Uterus (tissue), 4 donors: Measurements from ENCODE around the gene PSMA6. TPM values are rescaled to one million over a fixed set of nuclear protein-coding genes. Genes with fewer than 3 reads are reported as not detected.

Source experiments
- DNase-seq, 2 donors: peaks; one replicate each; pipeline ENCODE4 v3.0.0-alpha.2; 2019 to 2020
- H3K27ac ChIP-seq, 2 donors: fragments of 200-600 bp; sonication (generic); 1 replicate in 1 of 2; 2 replicates in 1 of 2; pipeline ENCODE4 v1.5.1; 2016 to 2018
- H3K27me3 ChIP-seq, 2 donors: fragments of 200-600 bp; sonication (generic); one replicate each; pipeline ENCODE4 v1.5.1; 2018 to 2019; ENCODE audit warnings: control low read depth in 1 of 2
- H3K36me3 ChIP-seq, 2 donors: fragments of 200-600 bp; sonication (generic); one replicate each; pipeline ENCODE4 v1.5.1; 2019; ENCODE audit warnings: control low read depth in 1 of 2
- H3K4me1 ChIP-seq, 2 donors: fragments of 200-600 bp; sonication (generic); one replicate each; pipeline ENCODE4 v1.5.1; 2018 to 2019; ENCODE audit warnings: control low read depth in 1 of 2
- H3K4me3 ChIP-seq, 2 donors: fragments of 200-600 bp; sonication (generic); 1 replicate in 1 of 2; 2 replicates in 1 of 2; pipeline ENCODE4 v1.5.1; 2018 to 2019; ENCODE audit warnings: mild to moderate bottlenecking in 1 of 2
- H3K9me3 ChIP-seq, 2 donors: fragments of 200-600 bp; sonication (generic); one replicate each; pipeline ENCODE4 v1.5.1; 2019; ENCODE audit warnings: control low read depth in 1 of 2
- CTCF ChIP-seq, 4 experiments: fragments of 200-600 bp in 2 of 4; fragments of 450-650 bp in 2 of 4; sonication (generic) in 2 of 4; IDR thresholded peaks; one replicate each; pipeline ENCODE4 v1.5.1; 2016 to 2019; ENCODE audit warnings: antibody characterized with exemption in 4 of 4, mild to moderate bottlenecking in 2 of 4, moderate library complexity in 1 of 4
- POLR2A ChIP-seq, 2 donors: fragments of 450-650 bp; IDR thresholded peaks; one replicate each; pipeline ENCODE4 v1.6.1; 2016; ENCODE audit warnings: antibody characterized with exemption in 2 of 2, mild to moderate bottlenecking in 1 of 2, moderate library complexity in 1 of 2
- intact Hi-C: fragments of 100-400 bp; cut with DNase I; formaldehyde crosslinking; loops from one replicate; pipeline ENCODE4 v1.15.1; 2023; ENCODE audit warnings: low total_unique reads
- total RNA-seq, 4 donors: library from RNA; depleted of rRNA in 3 of 4; stranded (reverse); fragments of >200 nt in 3 of 4; gene quantifications; one replicate each; pipeline versions ENCODE4 v1.1.0 to v1.2.4, GENCODE V29; 2014 to 2023
- donor health status: DM: yes; HTN: yes; CAD: no.

The PSMA6 gene
- total RNA-seq, 4 donors from 2014 or later: 114 to 180 (median 142) TPM

GRCh38 chr14:35365130-35366055 is 73.2 kb downstream of the PSMA6 start:
- intact Hi-C loops: no loop called here
- no peak overlapping the region for H3K4me3 ChIP-seq
- H3K36me3 ChIP-seq: no peaks in the 10 kb centered on the region
- H3K27ac ChIP-seq: peak overlapping the region; percentile 63 to 83
- H3K4me1 ChIP-seq: peaks cover 0 to 7% of the 10 kb centered on the region in 2 donors
- no peaks in the 10 kb centered on the region for H3K27me3 ChIP-seq
- TF ChIP-seq POLR2A (IDR thresholded peaks at IDR 0.05): peak in 1 of 2 donors; percentile 24
- TF ChIP-seq CTCF (IDR thresholded peaks at IDR 0.05): no peak
- H3K9me3 ChIP-seq: no peaks in the 10 kb centered on the region
- peak; percentile 69 to 82 for DNase-seq

GRCh38 chr14:35366056-35366451 is 73.9 kb downstream of the PSMA6 start:
- TF ChIP-seq POLR2A (IDR thresholded peaks at IDR 0.05) (no peak), CTCF (IDR thresholded peaks at IDR 0.05) (no peak)
- Histone ChIP-seq H3K9me3 (no peaks in the 10 kb centered on the region), H3K27me3 (no peaks in the 10 kb centered on the region), H3K4me1 (peaks cover 0 to 7% of the 10 kb centered on the region in 2 donors), H3K36me3 (no peaks in the 10 kb centered on the region), H3K4me3 (no peak overlapping the region), H3K27ac (peak overlapping the region; percentile 63 to 83)
- intact Hi-C loops: no loop called here
- DNase-seq: no peak

- Histone ChIP-seq H3K27me3 (no peaks in the 10 kb centered on the region), H3K36me3 (no peaks in the 10 kb centered on the region), H3K4me1 (peaks cover 0 to 7% of the 10 kb centered on the region in 2 donors), H3K9me3 (no peaks in the 10 kb centered on the region), H3K27ac (peak overlapping the region in 1 of 2 donors; percentile 83), H3K4me3 (no peak overlapping the region)
- intact Hi-C loops: no loop called here
- TF ChIP-seq CTCF (IDR thresholded peaks at IDR 0.05) (no peak), POLR2A (IDR thresholded peaks at IDR 0.05) (no peak)
- no peak for DNase-seq
Measured at GRCh38 chr14:35366521-35366976, 74.4 kb downstream of the PSMA6 start.

DNA sequence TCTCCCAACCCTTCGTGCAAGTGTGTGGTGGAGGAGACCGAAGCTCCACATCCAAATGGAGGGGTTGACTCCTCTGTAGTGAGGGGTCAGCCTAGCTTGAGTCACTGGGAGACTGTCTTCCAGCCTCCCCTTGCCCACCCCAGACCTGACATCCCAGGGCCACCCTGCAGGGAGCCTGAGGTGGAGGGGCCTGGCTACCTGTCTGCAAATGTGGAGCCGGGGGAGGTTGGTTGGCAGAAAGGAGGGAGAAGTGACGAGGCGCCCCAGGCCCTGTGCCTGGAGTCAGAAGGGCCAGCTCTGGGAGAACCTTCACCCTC is 74.8 kb downstream of the PSMA6 start:
- TF ChIP-seq CTCF (IDR thresholded peaks at IDR 0.05) (no peak), POLR2A (IDR thresholded peaks at IDR 0.05) (no peak)
- no peak for DNase-seq
- H3K27ac ChIP-seq: no peak overlapping the region

More for the DNA sequence above, 74.8 kb downstream of the PSMA6 start:
- H3K9me3 ChIP-seq: no peaks in the 10 kb centered on the region
- peaks cover 0 to 7% of the 10 kb centered on the region in 2 donors for H3K4me1 ChIP-seq
- no peaks in the 10 kb centered on the region for H3K27me3 ChIP-seq
- no peaks in the 10 kb centered on the region for H3K36me3 ChIP-seq
- H3K4me3 ChIP-seq: no peak overlapping the region
- intact Hi-C loops: no loop called here

Other genes with a start within 250 kb of the PSMA6 start
- 10 to 100 TPM; 12.4 to 82.2 (median 36.7) TPM for gene FAM177A1, start 246.1 kb upstream of the PSMA6 start, total RNA-seq
- 10 to 100 TPM; 18.5 to 48.0 (median 29.4) TPM for gene PPP2R3C, start 170.4 kb upstream of the PSMA6 start, total RNA-seq
- 10 to 100 TPM in 3 of 4 donors, 1 to 10 TPM in 1; 5.0 to 57.1 (median 23.4) TPM for gene PRORP, start 169.8 kb upstream of the PSMA6 start, total RNA-seq
- 100 to 1,000 TPM; 112 to 387 (median 295) TPM for gene NFKBIA, start 112.4 kb downstream of the PSMA6 start, total RNA-seq
- gene INSM2, start 241.8 kb downstream of the PSMA6 start, total RNA-seq: under 1 TPM in 1 of 4 donors, not detected in 3; 0.07 TPM